ENCODE data around the gene SLIT1.

DNA sequence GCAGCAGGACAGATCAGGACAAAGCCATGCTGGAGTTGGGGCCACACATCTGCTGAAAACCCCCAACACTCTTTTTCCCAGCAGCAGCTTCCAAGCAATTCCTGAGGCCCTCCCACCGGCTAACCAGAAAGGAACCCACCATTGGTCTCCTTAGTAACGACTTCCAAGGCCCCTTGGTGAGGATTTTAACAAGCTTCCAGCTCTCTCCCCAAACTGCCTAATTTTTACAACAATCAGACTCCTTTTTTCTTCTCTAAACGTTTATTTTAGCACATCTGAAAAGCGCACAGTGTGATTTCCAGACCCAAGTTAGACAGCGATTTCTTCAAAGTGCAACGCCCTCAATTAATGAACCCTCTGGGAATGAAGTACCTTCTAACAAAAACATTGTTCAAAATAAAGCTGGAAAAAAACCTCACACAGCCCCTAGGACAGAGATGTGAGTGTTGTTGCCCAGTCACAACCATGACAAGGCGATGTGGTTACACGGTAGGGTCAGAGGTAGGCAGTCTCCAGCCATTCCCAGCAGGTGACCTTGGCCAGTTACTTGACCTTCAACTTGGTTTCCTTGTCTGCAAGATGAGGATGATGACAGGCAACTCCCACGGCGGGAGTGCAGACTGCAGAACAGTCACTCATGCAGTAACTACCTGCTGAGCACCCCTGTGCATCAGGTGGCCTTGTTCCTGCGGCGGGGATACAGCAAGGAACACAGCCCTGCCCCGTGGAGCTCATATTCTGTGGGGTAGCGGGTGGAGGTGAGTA lies 82.3 kb downstream of the SLIT1 start:
- TF ChIP-seq, protein P1, sequence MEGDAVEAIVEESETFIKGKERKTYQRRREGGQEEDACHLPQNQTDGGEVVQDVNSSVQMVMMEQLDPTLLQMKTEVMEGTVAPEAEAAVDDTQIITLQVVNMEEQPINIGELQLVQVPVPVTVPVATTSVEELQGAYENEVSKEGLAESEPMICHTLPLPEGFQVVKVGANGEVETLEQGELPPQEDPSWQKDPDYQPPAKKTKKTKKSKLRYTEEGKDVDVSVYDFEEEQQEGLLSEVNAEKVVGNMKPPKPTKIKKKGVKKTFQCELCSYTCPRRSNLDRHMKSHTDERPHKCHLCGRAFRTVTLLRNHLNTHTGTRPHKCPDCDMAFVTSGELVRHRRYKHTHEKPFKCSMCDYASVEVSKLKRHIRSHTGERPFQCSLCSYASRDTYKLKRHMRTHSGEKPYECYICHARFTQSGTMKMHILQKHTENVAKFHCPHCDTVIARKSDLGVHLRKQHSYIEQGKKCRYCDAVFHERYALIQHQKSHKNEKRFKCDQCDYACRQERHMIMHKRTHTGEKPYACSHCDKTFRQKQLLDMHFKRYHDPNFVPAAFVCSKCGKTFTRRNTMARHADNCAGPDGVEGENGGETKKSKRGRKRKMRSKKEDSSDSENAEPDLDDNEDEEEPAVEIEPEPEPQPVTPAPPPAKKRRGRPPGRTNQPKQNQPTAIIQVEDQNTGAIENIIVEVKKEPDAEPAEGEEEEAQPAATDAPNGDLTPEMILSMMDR (IDR thresholded peaks at IDR 0.05), result no peak
- no peak for TF ChIP-seq EZH2 (IDR thresholded peaks at IDR 0.05; ENCODE audit: borderline replicate concordance, insufficient read depth, low read depth, low read length, poor library complexity, severe bottlenecking)
